T-helper 1 cell treated with Interleukin-12 subunit alpha and Interleukin-12 subunit beta and Interleukin-4 antibody, amounts not matched to agents 30 ng/mL and 1 ng/mL, for 36 hours (primary cell): ENCODE measurements around the gene OLFML3. TPM values are rescaled to one million over a fixed set of nuclear protein-coding genes. Genes with fewer than 3 reads are reported as not detected.

ENCODE experiments used
- intact Hi-C: fragments of 100-400 bp; cut with micrococcal nuclease; formaldehyde crosslinking; loops from one replicate; pipeline ENCODE4 v1.15.1; 2024
- total RNA-seq: library from RNA; stranded (reverse); gene quantifications from 2 replicates; pipeline ENCODE4 v1.2.3, GENCODE V29; 2022

The OLFML3 gene
- total RNA-seq: 0.27 TPM in 2 replicates

DNA sequence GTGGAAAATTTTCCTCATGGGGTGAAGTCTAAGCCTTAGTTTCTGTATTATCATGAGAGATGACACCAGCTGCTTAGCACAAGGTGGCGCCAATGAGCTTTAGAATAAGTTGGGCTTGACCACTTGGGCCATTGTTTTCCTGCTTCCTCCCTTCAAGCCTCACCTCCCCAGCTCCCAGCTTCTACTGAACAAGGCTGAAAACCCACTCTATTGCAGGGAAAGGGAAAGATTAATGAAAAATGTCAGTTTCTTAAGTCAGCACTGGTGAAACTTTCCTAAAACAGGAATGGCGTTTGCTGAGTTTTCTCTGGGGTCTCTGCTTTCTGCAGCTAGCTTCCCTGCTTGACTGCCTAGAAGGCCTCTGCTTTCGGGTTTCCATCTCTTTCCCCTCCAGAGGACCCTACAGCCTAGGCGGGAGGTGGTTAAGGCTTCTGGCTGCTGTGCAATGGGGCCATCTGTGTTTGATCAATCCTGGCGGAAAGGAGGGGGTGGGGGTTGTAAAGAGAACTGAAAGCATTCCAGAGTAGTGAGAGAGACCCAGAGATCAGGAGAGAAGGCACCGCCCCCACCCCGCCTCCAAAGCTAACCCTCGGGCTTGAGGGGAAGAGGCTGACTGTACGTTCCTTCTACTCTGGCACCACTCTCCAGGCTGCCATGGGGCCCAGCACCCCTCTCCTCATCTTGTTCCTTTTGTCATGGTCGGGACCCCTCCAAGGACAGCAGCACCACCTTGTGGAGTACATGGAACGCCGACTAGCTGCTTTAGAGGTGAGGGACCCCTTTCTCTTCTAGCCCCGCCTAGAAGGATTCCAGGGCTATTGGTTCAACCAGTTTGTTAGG lies at the start of gene OLFML3:
TSS of gene OLFML3 (plus strand) at position 612 of the 840 bp plus-strand sequence. CDS start at position 655, 43 bp downstream.
- intact Hi-C loops: loop anchor here (1.0 to 10.0 kb wide), 5 partner anchors 304 to 736 kb away; partner anchors contain the start of genes DENND2C and NRAS

DNA sequence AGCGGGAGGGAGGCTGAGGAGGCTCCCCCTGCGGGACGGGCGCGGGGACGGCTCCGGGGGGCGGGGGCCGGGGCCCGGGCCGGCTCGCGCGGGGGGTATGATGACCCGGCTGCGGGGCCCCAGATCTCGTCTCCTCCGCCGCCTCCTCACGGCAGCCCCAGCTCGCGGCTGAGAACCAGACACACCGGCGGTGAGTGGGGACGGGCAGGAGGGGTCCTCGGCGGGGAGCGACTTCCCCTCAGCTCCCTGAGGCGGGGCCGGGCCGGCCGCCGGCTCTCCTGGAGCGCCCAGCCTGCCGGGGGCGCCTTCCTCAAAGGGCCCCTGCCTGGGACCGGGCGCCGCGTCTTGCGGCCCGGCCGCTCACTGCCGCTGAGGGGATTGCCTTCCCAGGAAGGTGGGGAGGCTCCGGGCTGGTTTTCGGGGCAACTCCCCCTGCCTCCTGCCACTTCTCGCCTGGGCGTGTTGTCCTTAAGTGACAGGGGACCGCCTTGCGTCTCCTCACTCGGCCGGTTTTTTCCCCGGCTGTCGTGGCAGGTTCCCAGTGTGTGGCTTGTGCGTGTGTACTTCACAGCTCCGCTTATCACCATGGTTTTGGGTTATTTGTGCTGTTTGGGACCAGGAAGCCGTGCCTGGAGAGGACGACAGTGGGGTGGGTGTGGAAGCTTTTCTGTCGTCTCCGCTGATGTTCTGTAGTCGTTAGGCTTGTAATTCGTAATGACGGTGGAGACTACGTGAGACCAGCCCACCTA lies 49.4 kb upstream of the OLFML3 start:
- intact Hi-C loops: loop anchor here (1.0 to 5.0 kb wide), 15 partner anchors 17 to 1311 kb away; partner anchors contain the start of genes BCAS2, CAPZA1, CSDE1 and DCLRE1B

GRCh38 chr1:113930499-113931161 lies 48.6 kb upstream of the OLFML3 start:
- intact Hi-C loops: loop anchor here (1.0 to 5.0 kb wide), 7 partner anchors 10 to 1312 kb away; partner anchors contain the start of genes CAPZA1, LRIG2, MAGI3 and SLC16A1

DNA sequence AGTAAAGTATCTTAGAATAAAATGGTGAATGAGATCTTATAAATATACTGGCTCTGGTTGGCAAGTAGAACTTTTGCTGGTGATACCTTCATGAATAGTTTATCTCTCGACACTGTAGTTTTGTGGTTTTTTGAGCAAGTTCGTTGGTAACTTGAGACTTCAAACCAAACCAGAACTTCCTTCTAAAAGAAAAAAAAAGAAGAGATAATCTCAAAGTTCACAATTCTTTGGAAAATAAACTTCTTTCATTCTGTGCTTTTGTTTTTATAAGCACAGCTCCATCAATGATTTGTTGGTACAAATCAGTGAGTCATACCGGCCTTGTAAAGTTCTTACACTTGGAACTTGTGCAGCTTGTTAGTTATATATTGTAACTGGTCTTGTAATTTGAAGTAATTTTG lies 47.8 kb upstream of the OLFML3 start:
- intact Hi-C loops: loop anchor here (1.0 to 5.0 kb wide), 6 partner anchors 9 to 1313 kb away; partner anchors contain the start of genes CAPZA1, LRIG2, SLC16A1 and ST7L

DNA sequence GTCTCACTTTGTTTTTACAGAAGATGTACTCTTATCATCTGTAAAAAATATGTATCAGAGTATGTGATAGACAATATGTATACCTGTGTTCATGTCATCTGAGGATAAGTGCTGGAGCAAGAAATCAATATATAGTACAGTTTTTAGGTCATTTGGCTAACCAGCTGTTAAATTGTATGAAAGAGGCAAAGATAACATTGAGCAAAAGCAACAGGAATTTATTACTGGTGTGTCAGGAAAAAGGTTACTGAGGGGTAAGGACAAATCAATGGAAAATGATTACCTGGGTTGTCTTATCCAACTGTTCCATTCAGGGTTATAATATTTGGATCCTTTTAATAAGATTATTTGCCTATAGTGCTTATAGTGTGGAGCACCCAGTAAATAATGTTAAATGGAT lies 45.3 kb upstream of the OLFML3 start:
- intact Hi-C loops: loop anchor here (5.0 kb wide), 1 partner anchor 862 kb away; the partner anchor contains the start of gene LRIG2

DNA sequence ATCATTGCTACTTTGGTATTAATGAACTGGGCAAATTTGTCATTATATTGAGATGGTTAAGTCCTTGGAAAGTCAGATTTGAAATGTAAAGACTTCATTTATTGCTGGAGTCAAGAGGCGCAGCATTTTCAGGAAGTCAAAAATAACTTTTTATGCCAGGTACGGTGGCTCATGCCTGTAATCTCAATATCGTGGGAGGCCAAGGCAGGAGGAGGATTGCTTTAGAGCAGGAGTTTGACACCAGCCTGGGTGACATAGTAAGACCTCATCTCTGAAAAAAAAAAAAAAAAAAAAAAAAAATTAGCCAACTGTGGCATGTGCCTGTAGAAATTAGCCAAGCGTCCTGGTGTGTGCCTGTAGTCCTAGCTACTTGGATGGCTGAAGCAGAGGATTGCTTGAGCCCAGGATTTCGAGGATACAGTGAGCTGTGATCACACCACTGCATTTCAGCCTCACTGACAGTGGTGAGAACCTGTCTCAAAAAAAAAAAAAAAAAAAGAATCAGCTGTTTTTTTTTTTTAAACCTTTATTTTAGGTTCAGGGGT lies 44.7 kb upstream of the OLFML3 start:
- intact Hi-C loops: loop anchor here (5.0 kb wide), 1 partner anchor 862 kb away; the partner anchor contains the start of gene LRIG2

DNA sequence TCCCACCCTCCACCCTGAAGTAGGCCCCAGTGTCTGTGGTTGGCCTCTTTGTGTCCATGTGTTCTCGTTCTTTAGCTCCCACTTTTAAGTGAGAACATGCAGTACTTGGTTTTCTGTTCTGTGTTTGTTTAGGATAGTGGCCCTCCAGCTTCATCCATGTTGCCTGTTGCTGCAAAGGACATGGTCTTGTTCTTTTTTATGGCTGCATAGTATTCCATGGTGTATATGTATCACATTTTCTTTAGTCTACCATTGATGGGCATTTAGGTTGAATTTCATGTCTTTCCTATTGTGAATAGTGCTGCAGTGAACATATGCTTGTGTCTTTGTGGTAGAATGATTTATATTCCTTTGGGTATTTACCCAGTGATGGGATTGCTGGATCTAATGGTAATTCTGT lies 44.1 kb upstream of the OLFML3 start:
- intact Hi-C loops: no loop called here

GRCh38 chr1:113935970-113936369 lies 43.3 kb upstream of the OLFML3 start:
- intact Hi-C loops: no loop called here

- intact Hi-C loops: no loop called here
Observed at GRCh38 chr1:113937146-113937545, 42.1 kb upstream of the OLFML3 start.

DNA sequence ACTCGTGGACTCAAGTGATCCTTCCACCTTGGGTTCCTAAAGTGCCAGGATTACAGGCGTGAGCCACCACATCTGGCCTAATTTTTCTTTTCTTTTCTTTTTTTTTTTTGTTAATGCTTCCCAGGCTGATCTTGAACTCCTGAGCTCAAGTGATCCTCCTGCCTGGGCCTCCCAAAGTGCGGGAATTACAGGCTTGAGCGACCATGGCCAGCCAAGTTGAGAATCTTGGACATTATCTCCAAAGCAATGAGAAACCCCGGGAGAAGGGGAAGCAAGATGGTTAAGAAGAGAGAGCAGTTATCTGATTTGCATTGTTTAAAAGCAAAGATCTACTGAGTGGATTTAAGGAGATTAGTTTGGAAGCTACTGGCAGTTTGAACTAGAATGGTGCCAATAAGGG lies 41.1 kb upstream of the OLFML3 start:
- intact Hi-C loops: no loop called here

DNA sequence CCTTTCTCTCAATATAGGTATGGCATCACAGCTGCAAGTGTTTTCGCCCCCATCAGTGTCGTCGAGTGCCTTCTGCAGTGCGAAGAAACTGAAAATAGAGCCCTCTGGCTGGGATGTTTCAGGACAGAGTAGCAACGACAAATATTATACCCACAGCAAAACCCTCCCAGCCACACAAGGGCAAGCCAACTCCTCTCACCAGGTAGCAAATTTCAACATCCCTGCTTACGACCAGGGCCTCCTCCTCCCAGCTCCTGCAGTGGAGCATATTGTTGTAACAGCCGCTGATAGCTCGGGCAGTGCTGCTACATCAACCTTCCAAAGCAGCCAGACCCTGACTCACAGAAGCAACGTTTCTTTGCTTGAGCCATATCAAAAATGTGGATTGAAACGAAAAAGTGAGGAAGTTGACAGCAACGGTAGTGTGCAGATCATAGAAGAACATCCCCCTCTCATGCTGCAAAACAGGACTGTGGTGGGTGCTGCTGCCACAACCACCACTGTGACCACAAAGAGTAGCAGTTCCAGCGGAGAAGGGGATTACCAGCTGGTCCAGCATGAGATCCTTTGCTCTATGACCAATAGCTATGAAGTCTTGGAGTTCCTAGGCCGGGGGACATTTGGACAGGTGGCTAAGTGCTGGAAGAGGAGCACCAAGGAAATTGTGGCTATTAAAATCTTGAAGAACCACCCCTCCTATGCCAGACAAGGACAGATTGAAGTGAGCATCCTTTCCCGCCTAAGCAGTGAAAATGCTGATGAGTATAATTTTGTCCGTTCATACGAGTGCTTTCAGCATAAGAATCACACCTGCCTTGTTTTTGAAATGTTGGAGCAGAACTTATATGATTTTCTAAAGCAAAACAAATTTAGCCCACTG lies 38.7 kb upstream of the OLFML3 start:
- intact Hi-C loops: loop anchor here (1.0 kb wide), 1 partner anchor 9 kb away; no protein-coding TSS in a partner anchor

DNA sequence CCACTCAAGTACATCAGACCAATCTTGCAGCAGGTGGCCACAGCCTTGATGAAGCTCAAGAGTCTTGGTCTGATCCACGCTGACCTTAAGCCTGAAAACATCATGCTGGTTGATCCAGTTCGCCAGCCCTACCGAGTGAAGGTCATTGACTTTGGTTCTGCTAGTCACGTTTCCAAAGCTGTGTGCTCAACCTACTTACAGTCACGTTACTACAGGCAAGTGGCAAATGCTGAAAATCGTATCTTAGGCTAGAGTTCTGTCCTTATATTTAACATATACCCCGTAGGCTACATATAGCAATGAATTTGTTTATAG lies 38.1 kb upstream of the OLFML3 start:
- intact Hi-C loops: no loop called here

DNA sequence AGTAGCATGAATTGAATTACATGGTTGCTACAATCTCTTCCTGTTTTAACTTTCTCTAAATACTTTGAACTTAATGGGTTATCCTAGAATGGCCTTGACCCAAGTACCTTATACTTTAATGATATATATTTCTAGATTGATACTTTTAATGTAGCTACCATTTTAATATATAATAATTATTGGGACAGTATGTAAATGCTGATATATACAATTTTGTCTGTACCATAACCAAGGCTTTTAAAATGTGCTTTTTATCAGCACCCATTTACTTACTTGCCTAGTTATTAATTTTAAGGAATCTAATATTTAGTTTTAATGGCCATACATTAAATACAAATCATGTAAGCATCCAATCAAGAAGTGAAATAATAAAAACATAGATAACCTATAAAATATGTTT lies 36.7 kb upstream of the OLFML3 start:
- intact Hi-C loops: no loop called here

- intact Hi-C loops: no loop called here
Observed at GRCh38 chr1:113943028-113943811, 36.1 kb upstream of the OLFML3 start.

GRCh38 chr1:113945329-113945728 lies 33.9 kb upstream of the OLFML3 start:
- intact Hi-C loops: loop anchor here (5.0 kb wide), 2 partner anchors 43 to 133 kb away; partner anchors contain the start of genes AP4B1 and RSBN1

DNA sequence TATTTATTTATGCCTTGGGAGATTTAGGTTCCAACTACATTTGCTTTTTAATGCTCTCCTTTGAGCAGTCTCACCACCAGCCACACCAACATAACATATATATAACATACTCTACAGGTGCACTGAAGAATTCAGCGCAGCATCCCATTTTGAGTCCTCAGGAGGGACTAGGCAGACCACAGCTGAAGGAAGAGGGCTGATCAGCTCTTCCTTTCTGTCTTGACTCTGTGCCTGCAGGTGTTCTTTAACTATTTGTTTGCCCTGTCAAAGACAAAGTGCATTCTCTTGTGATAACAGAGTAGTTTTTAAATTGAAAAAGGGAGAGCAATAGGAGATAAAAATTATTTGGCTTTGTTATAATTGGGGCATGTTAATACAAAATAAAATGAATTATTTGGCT lies 33.2 kb upstream of the OLFML3 start:
- intact Hi-C loops: loop anchor here (2.0 to 5.0 kb wide), 3 partner anchors 15 to 134 kb away; partner anchors contain the start of genes AP4B1 and RSBN1

- intact Hi-C loops: loop anchor here (1.0 to 5.0 kb wide), 4 partner anchors 8 to 135 kb away; partner anchors contain the start of genes AP4B1 and RSBN1
Observed at GRCh38 chr1:113946678-113947387, 32.4 kb upstream of the OLFML3 start.

GRCh38 chr1:113947388-113948107 lies 31.7 kb upstream of the OLFML3 start:
- intact Hi-C loops: loop anchor here (1.0 to 5.0 kb wide), 4 partner anchors 8 to 135 kb away; partner anchors contain the start of genes AP4B1 and RSBN1
